ENCODE results near the gene NQO2.
"Not testable (repeated sequence)": the region's sequence is repeated elsewhere in the genome, so short reads cannot be mapped to it uniquely, and the experiment has no call there.

NQO2 gene

GRCh38 chr6:2989332-2990247 is 10.1 kb upstream of the NQO2 start:
- DNase-seq (ENCODE audit: low spot score), result peak; percentile 99

GRCh38 chr6:2990248-2990931 is 9.3 kb upstream of the NQO2 start:
- peak; percentile 67 for DNase-seq (ENCODE audit: low spot score)

- peak; percentile 51 for DNase-seq (ENCODE audit: low spot score)
Measured at GRCh38 chr6:2990932-2991506, 8.7 kb upstream of the NQO2 start.

GRCh38 chr6:2992330-2992979 is 7.2 kb upstream of the NQO2 start:
- no peak for DNase-seq (ENCODE audit: low spot score)

- no peak for DNase-seq (ENCODE audit: low spot score)
Measured at GRCh38 chr6:2993755-2994317, 5.9 kb upstream of the NQO2 start.

GRCh38 chr6:2998249-2998997 is 1.3 kb upstream of the NQO2 start:
- peak; percentile 65 for DNase-seq (ENCODE audit: low spot score)

- DNase-seq (ENCODE audit: low spot score), result no peak
Measured at GRCh38 chr6:2998998-2999617, 586 bp upstream of the NQO2 start.

GRCh38 chr6:3001146-3001772 is 1.6 kb downstream of the NQO2 start:
- no peak for DNase-seq (ENCODE audit: low spot score)

- peak; percentile 79 for DNase-seq (ENCODE audit: low spot score)
Measured at GRCh38 chr6:3001773-3002293, 2.1 kb downstream of the NQO2 start.

GRCh38 chr6:3003226-3003625 is 3.5 kb downstream of the NQO2 start:
- DNase-seq (ENCODE audit: low spot score), result not testable (repeated sequence)

GRCh38 chr6:3005077-3005476 is 5.4 kb downstream of the NQO2 start:
- no peak for DNase-seq (ENCODE audit: low spot score)

GRCh38 chr6:3005874-3006273 is 6.2 kb downstream of the NQO2 start:
- DNase-seq (ENCODE audit: low spot score), result no peak

- no peak for DNase-seq (ENCODE audit: low spot score)
Measured at GRCh38 chr6:3006476-3006875, 6.8 kb downstream of the NQO2 start.

GRCh38 chr6:3007571-3007970 is 7.9 kb downstream of the NQO2 start:
- no peak for DNase-seq (ENCODE audit: low spot score)

- not testable (repeated sequence) for DNase-seq (ENCODE audit: low spot score)
Measured at GRCh38 chr6:3008712-3009265, 9.1 kb downstream of the NQO2 start.

- no peak for DNase-seq (ENCODE audit: low spot score)
Measured at GRCh38 chr6:3009930-3010329, 10.2 kb downstream of the NQO2 start.

- no peak for DNase-seq (ENCODE audit: low spot score)
Measured at GRCh38 chr6:3011158-3011557, 11.5 kb downstream of the NQO2 start.

- no peak for DNase-seq (ENCODE audit: low spot score)
Measured at GRCh38 chr6:3011592-3011991, 11.9 kb downstream of the NQO2 start.

GRCh38 chr6:3013486-3013885 is 13.8 kb downstream of the NQO2 start:
- no peak for DNase-seq (ENCODE audit: low spot score)
